ENCODE measurements around the gene PSME1. TPM values are rescaled to one million over a fixed set of nuclear protein-coding genes. Genes with fewer than 3 reads are reported as not detected.

The PSME1 gene
- polyA plus RNA-seq, 2 of the 4 experiments (the other 2 are of a cell fraction), result 83.6 to 124 TPM

- no peak for TF ChIP-seq NPAS2 (CRISPR knock-in tag; IDR thresholded peaks at IDR 0.05; ENCODE audit: borderline replicate concordance)
- TF ChIP-seq CEBPB (IDR thresholded peaks at IDR 0.05), result no peak
- TF ChIP-seq CTCF (IDR thresholded peaks at IDR 0.05), result peak; percentile 92
- peak; percentile 92 for TF ChIP-seq USF2 (IDR thresholded peaks at IDR 0.05)
- no peak for TF ChIP-seq FOXS1 (CRISPR knock-in tag; IDR thresholded peaks at IDR 0.05)
- TF ChIP-seq TFCP2L1 (CRISPR knock-in tag; IDR thresholded peaks at IDR 0.05), result no peak
- TF ChIP-seq HMGXB4 (CRISPR knock-in tag; IDR thresholded peaks at IDR 0.05; ENCODE audit: borderline replicate concordance), result no peak
- peak; percentile 19 for TF ChIP-seq MAFK (IDR thresholded peaks at IDR 0.05; ENCODE audit: partially characterized antibody)
- TF ChIP-seq ELK1 (IDR thresholded peaks at IDR 0.05; ENCODE audit: low read depth, low read length), result no peak
- TF ChIP-seq EP300 (IDR thresholded peaks at IDR 0.05), result no peak
- no peak for TF ChIP-seq MAZ (IDR thresholded peaks at IDR 0.05; ENCODE audit: borderline replicate concordance, low read depth, low read length)
- TF ChIP-seq RFX5 (IDR thresholded peaks at IDR 0.05), result no peak
- no peak for TF ChIP-seq PHF8 (IDR thresholded peaks at IDR 0.05; ENCODE audit: borderline replicate concordance, low read depth)
- no peak for TF ChIP-seq FOSL2 (IDR thresholded peaks at IDR 0.05)
- no peak for TF ChIP-seq FOSL2 (CRISPR knock-in tag; IDR thresholded peaks at IDR 0.05)
- no peak for TF ChIP-seq EHMT2 (IDR thresholded peaks at IDR 0.05; ENCODE audit: low read depth)
- TF ChIP-seq, protein P1, sequence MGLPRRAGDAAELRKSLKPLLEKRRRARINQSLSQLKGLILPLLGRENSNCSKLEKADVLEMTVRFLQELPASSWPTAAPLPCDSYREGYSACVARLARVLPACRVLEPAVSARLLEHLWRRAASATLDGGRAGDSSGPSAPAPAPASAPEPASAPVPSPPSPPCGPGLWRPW (IDR thresholded peaks at IDR 0.05), result no peak
- TF ChIP-seq JUNB (IDR thresholded peaks at IDR 0.05), result no peak
- no peak for TF ChIP-seq NR3C1 (IDR thresholded peaks at IDR 0.05)
- peak; percentile 62 to 79; a peak in 4 of 5 replicates for TF ChIP-seq JUN (IDR thresholded peaks at IDR 0.05)
- no peak; the same call in 1 of the 2 replicates for TF ChIP-seq TP53 (CRISPR knock-in tag; IDR thresholded peaks at IDR 0.05)
- no peak for TF ChIP-seq ZSCAN20 (CRISPR knock-in tag; IDR thresholded peaks at IDR 0.05)
- TF ChIP-seq, protein P2, sequence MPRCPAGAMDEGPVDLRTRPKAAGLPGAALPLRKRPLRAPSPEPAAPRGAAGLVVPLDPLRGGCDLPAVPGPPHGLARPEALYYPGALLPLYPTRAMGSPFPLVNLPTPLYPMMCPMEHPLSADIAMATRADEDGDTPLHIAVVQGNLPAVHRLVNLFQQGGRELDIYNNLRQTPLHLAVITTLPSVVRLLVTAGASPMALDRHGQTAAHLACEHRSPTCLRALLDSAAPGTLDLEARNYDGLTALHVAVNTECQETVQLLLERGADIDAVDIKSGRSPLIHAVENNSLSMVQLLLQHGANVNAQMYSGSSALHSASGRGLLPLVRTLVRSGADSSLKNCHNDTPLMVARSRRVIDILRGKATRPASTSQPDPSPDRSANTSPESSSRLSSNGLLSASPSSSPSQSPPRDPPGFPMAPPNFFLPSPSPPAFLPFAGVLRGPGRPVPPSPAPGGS (IDR thresholded peaks at IDR 0.05), result 0 out of 3 replicates have a peak, but pooled peaks have one; percentile 40
Observed at GRCh38 chr14:24160850-24161804, 25.1 kb downstream of the PSME1 start, which contains the start of gene IRF9 (continued).

All from A549 (cell line).